Measurements from ENCODE around the gene HPSE2.

DNA sequence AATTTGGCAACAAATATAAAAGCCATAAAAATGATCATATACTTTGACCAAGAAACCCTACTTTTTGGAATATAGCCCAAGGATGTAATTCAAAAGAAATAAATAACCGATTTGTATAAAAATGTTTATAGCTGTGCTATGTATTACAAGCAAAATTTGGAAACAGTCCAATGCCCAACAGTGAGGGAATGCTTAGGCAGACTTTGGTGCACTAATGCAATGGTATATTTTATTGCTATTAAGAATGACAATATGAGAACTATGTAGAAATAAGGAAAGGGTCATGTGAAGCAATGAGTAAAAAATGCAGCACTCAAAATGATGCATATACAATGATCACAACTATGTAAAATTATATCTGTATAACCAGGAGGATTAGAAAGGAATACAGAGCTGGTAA, 515.1 kb downstream of the HPSE2 start:
- TF ChIP-seq CTCF (IDR thresholded peaks at IDR 0.05), result no peak
- no peak for TF ChIP-seq POLR2A (IDR thresholded peaks at IDR 0.05)
